GM04504 (cell line): Measurements from ENCODE around the gene TMEM87A.
"Not testable (repeated sequence)": the region's sequence is repeated elsewhere in the genome, so short reads cannot be mapped to it uniquely, and the experiment has no call there.

Experiments used
- DNase-seq: peaks from one replicate; pipeline ENCODE4 v3.0.0-alpha.2; 2012; ENCODE audit warnings: low read depth

Gene TMEM87A, protein sequence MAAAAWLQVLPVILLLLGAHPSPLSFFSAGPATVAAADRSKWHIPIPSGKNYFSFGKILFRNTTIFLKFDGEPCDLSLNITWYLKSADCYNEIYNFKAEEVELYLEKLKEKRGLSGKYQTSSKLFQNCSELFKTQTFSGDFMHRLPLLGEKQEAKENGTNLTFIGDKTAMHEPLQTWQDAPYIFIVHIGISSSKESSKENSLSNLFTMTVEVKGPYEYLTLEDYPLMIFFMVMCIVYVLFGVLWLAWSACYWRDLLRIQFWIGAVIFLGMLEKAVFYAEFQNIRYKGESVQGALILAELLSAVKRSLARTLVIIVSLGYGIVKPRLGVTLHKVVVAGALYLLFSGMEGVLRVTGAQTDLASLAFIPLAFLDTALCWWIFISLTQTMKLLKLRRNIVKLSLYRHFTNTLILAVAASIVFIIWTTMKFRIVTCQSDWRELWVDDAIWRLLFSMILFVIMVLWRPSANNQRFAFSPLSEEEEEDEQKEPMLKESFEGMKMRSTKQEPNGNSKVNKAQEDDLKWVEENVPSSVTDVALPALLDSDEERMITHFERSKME

DNA sequence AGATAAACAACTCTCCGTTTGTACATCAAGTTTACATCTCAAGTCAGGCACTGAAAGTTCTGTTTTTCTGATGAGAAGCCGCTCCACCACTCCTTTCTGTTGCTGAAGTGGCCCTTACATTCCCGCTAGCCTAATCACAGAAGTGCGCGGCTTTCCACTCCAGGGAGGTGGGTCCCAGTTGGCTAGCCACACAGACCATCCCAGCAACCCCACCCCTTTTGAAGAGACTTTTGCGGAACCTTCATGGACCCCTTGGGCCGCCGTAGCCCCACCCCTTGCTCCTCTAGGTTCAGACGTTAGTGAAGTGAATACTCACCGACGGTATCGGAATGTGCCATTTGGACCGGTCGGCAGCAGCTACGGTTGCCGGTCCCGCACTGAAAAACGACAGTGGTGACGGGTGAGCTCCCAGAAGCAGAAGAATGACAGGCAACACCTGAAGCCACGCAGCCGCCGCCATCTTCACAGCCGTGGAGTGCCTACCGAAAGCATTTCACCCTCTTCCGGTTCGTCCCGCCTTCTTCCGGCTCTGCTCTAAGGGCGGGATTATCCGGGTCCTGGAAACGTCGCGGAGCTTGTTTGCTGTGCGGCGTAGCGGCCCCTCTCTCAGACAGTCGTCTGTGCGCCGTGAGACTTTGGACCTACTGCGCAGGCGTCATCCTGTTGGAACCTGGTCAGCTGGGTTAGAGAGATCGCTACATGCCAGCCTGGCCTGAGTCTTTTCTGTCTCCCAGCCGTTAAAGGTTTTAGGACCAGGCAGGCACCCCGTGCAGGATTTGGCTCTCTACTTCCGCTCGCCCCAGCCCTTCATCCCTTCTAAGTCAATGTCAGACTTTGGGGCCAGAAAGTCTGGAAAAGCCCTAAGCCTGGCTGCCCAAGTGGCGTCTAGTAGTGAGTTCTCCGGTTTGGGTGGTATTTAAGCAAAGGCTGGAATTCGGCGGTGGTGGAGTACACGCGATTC, at the start of gene TMEM87A, which contains the start of gene GANC:
Gene TMEM87A, minus strand, starts transcription at position 495 of the 961 bp plus-strand sequence. Its CDS starts 35 bp downstream, at position 460.
Gene GANC, plus strand, starts transcription at position 263 of the 961 bp plus-strand sequence. CDS start 1,281 bp downstream, outside the sequence.
- DNase-seq: peak; percentile 98

DNA sequence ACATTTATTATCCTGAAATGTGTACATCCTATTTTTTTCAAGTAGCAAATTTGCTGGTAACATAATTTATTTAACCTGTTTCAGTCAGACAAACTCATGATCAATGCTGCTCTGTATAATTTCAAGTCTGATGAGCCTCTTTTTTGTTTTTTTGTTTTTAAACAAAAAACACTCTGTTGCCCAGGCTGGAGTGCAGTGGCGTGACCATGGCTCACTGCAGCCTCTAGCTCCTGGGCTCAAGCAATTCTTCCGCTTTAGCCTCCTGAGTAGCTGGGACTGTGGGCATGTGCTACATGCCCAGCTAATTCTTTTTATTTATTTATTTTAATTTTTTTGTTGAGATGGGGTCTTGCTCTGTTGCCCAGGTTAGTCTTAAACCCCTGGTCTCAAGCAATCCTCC, 46.0 kb upstream of the TMEM87A start:
- no peak for DNase-seq

DNA sequence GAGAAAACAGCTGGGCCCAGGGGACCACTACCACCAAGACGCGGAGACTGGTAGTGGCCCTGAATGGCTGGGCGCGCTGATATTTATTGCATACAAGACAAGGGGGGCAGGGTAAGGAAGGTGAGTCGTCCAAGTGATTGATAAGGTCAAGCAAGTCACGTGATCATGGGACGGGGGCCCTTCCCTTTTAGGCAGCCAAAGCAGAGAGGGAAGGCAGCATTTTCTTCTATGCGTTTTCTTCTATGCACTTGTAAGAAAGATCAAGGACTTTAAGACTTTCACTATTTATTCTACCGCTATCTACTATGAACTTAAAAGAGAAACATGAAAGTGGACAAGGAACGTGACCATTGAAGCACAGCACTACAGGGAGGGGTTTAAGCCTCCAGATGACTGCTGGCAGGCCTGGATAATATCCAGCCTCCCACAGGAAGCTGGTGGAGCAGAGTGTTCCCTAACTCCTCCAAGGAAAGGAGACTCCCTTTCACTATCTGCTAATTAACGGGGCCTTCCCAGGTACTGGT, 43.1 kb upstream of the TMEM87A start:
- DNase-seq: not testable (repeated sequence)

DNA sequence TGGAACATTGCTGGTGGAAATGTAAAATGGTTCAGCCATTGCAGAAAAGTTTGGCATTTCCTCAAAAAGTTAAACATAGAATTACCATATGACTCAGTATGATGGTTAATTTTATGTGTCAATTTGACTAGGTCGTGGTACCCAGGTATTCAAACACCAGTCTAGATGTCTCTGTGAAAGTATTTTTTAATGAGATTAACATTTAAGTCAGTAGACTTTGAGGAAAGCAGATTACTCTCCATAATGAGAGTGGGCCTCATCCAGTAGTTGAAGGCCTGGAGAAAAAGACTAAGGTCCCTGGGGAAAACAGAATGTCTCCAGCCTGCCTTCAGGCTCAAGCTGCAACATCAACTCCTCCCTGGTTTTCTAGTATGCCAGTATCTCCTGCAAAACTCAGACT, 42.3 kb upstream of the TMEM87A start:
- no peak for DNase-seq

DNA sequence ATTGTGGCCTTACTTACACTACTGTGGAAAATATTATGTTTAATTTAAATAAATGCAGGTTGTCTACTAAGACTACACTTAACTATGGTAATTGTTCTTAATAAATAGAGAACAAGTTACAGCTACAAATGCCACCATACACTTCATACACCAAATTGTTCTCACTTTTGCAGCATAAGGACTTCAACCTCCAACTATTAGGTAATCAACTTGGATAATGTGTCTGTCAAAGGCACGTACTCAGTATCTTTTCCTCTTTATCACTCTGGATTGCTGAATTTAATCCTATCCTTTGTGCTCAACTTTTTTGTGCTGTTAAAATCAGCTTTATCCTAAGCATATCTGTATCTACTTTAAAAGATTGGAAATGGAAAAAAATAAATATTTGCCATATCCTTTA, 41.6 kb upstream of the TMEM87A start:
- no peak for DNase-seq

DNA sequence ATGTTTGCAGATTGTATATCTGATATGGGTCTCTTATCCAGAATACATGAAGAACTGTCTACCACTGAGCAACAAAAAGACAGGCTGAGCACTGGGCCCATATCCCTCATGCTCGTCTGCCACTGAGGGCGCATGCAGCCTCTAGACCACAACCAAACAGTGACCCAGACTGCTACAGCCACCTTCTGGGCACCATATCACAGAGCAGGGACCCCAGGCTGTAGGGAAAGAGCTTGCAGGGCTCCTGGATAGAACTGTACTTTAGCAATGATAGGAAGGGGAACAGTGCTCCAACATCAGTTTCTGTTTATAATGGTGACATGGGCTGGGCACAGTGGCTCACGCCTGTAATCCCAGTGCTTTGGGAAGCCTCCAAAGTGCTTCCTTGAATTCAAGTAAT, 40.2 kb upstream of the TMEM87A start:
- DNase-seq: no peak

DNA sequence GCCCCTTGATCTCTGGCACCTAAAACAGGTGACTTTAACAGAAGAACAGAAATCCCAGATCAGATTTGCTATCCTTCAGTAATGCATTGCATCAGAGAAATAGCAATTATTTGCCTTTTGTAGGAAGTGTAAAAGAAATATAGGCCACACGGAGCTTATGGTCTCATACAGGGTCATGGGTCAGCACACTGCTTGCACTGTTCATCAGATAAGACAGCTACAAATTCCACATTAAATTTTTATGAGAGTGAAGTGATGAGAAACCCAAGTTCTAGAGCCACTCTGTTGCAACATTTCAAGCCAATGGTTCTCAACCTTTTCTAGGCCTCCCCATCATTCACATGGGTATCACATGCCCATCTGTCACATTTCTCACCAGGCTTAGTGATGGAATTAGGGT, 33.4 kb upstream of the TMEM87A start:
- DNase-seq: no peak

DNA sequence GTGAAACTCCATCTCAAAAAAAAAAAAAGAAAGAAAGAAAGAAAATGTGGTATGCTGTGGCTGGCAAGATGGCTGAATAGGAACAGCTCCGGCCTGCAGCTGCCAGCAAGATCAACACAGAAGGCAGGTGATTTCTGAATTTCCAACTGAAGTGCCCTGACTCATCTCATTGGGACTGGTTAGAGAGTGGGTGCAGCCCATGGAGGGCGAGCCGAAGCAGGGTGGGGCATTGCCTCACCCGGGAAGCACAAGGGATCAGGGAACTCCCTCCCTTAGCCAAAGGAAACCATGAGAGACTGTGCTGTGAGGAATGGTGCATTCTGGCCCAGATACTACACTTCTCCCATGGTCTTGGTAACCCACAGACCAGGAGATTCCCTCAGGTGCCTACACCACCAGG, 27.8 kb upstream of the TMEM87A start:
- DNase-seq: not testable (repeated sequence)

DNA sequence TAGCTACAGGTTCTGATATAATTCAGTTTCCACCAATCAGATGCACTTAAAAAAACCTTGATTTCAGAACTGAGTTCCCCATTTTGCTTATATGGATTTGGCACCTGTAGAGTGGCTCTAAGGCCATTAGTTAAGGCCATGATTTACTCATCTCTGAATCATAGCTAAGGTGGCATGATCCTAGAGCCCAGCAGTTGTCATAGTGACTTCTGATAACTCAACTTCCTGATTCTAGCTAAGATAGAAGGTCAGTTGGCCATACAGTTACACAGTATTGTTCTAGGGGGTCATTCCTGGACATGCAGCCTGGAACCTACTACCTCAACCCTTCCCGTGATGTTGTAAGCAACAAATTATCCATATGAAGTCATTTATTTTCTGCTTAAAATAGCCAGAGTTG, 15.9 kb upstream of the TMEM87A start:
- no peak for DNase-seq

DNA sequence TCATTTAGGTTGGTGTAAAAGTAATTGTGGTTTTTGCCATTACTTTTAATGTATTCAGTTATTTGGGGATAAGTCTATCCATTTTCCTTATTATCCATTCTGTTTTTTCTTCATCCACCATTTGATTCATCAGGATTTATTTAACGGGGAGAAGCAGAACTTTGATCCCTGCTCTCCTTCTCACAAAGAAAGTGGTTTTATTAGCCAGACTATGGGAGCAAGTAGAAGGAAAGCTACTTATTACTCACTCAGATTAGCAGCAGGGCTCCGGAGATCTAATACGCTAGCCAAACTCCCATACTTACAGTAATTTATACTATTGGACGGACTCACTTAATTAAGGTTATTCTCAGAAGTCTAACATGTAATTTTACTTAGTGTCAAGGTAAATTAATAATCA, 14.7 kb upstream of the TMEM87A start:
- no peak for DNase-seq

DNA sequence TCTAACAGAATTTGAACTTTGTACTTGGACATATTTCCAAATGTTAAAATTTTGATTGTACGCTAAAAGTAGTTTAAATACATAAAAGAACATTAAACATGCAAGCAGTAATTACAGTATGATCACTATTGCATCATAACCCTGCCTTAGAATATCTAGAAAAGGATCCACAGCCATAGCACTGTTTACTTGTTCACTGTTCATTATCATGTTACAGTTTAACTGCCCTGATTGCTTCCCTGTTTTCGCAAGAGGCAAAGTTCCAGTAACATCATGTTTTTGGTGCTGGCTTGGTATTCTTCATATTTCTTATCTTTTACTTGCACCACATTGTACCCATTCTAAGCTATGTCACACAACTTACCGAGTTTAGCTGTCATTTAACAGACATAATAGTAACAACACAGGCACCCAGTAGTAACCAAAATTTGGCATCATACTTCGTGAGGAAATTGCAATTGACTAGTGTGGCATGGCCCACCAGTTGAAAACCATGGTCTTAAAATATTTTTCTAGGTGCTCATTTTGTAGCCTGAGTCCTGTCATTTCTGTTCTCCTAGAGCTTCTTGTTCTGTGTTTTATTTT, 13.3 kb upstream of the TMEM87A start:
- no peak for DNase-seq

DNA sequence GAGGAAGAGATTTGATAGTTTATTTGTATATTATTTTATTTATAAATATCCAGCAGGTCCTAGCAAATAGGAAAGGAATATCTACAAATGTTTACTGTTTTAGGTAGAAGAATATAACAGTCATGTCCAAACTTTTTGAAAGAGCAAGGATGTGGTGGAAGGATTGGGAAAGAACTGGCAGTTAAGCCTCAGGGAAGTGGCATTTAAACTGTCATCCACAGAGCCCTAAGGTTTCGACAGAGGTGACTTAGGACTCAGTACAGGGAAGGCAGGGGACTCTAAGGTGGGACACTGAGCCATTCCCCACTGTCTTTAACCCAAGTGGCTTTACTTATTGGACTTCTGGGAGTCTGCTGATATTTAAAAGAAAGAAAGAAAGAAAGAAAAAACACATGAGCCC, 11.8 kb upstream of the TMEM87A start:
- no peak for DNase-seq

DNA sequence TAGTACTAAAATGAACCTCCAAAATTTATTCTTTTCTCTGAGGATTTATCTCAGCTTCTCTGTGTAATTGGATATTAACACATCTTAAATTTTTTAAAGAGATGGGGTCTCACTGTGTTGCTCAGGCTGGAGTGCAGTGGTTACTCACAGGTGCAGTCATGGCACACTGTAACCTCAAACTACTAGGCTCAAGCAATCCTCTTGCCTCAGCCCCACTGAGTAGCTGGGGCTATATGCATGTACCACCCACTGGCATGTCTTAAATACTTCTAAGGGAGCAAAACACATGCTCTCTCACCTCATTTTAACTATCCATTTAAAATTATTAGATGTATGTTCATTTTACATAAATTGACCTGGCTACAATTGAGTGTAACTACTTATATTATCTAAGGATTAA, 11.3 kb upstream of the TMEM87A start:
- DNase-seq: no peak

DNA sequence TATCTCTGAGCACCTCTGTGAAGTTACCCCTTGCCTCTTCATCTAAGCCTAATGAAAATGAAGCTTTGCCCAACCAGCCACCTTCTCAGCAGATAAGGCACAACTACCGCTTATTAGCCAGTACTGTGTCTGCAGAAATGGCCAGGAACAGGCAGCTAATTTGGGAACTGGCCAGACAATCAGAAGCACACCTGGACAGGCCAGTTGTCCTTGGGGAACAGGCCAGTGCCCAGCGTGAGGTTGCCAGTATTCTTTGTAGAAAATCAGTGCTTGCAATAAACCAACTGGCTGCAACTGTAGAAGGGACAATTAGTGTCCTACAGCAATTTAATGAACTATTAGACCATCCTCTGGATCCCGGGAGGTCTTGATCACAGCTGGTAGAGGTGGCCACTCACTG, 10.4 kb upstream of the TMEM87A start:
- no peak for DNase-seq

DNA sequence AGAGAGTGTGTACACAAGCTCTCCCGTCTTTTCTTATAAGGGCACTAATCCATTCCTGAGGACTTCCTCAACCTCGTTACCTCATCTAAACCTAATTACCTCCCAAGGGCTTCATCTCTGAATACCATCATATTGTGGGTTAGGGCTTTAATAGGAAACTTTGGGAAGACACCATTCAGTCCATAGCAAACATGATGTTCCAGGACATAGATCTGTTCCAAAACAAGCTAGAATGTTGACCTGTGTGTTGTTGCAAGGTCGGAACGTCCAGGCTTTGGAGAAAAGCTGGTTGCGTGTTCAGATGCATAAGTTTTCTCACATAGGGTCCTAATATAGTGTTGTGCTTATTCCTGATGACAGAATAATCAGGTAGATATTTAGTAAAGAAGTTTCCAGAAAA, 9.7 kb upstream of the TMEM87A start:
- no peak for DNase-seq

DNA sequence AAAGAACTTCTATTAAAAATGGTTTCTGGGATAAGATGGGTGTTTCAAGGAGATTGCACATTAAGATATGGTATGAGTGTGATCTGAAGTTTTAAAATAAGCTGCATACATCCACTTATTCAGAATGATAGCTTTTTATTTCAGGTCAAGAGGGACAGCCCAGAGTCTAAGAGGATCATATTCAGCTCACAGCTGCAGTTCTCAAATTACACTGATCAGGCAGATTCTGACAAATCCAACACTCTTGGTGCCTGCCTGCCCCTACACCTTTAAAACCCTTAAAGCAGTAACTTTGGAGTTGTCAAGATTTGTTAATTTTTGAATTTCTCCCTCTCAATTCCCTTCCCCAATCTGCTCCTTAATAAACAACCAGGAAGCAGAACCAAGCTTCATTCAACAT, 9.1 kb upstream of the TMEM87A start:
- no peak for DNase-seq

DNA sequence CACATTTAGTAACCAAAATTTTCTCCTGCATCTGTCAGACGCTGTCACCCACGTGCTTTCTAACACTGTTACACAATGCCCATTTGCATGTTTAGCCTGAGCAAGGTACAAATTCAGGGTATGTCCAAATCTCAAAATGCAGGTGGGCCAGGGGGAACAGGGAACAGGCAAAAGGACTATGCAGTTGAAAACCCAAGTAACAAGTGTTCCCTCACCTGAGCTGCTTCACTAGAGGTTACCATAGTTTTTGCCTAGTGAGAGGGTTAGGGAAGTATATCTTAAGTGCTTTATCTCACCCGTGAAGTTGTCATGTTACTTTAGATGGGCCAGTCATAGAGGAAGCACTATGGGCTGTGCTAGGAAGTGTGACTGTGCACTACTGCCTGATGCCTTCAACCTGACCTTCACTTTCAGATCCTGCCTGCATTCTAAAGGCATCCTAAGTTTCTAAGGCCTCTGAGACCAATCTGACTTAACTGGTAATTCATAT, 6.0 kb upstream of the TMEM87A start:
- no peak for DNase-seq

DNA sequence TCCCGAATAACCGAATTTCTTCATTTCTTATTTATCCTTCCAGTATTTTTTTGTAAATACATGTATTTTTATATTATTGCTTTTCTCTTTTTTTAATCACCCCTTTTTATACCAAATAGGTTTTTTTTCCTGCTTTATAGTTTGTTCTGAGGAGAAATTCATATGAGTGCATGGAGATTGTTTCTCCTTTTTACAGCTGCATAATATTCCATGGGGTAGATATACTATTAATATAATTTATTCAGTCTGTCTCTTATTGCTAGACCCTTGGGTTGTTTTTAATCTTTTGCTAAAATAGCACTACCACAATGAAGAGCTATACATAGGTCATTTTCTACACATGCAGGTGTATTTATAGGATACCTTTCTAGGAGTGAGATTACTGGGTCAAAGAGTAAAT, 3.5 kb upstream of the TMEM87A start:
- DNase-seq: no peak

DNA sequence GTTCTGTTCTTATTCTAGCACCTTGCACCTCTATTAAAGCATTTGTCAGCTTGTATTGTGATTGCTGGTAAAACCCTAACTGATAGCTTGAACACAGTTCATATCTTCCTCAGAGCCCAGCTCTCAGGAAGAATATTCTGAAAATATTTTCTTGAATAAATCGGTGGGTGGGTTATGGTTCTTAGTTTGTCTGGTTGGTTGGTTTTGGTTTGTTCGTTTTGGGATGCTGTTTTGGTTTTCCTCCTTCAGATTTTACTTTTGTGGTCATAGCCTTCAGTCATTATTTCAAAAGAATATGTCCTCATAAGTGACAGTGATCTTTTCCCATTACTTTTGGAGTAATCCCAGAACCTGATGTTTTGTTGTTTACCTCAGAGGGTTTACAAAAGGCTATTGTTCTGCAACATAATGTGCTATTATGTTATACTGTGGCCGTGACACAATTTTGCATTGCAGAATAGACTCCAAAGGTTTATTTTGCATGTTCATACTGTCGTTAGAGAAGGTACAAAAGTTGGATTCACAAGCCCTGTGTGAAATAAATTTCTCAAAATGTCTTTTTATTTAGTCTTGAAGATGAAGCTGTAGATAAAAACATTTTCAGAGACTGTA, 2.7 kb upstream of the TMEM87A start:
- DNase-seq: no peak

DNA sequence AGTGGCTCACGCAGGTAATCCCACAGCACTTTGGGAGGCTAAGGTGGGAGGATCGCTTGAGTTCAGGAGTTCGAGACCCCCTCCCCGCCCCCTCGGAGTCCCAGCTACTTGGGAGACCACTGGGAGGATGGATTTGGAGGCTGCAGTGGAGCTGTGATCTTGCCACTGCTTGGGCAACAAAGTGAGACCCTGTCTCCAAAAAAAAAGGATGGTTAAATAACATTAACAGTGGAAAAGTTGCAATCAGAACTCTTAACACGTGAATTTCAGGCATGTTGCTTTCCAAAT, 1.4 kb upstream of the TMEM87A start:
- DNase-seq: no peak

DNA sequence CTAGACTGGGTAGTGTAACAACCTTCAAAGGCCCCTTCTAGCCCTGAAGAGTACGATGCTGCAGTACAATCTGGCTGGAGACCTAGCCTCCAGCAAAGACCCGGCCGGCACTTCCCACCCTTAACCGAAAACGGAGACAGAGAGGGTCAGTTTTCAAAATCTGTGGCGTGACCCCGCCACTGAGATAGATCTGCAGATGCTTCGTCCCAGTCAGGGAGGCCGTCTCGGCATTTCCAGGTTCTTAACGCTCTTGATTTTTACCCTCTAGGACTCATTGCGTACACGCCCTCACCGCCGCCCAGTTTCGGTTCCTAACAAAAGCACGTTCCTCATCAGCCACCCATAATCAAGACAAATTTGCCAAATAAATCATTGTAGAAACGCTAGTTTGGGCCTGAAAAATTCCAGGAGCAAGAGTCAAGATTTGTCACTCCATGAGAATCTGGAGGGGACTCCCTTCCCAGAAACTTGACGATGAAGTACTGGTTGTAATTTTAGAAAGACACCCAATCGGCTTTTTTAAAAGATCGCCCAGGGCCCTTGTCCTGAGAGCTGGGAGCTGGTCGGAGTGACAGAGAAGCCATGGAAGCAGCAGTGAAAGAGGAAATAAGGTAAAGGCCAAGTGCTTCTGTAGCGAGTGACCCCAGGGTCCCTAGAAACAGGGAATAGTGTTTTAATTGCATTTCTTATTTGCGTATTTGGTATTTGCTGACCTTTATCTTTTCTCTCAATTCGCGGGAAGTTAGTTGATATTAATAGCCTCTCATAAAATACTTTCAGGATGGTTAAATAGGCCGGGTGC, 868 bp upstream of the TMEM87A start:
- DNase-seq: peak; percentile 77
